Spleen (tissue), 11 donors: ENCODE measurements around the gene PEX26. TPM values are rescaled to one million over a fixed set of nuclear protein-coding genes. Genes with fewer than 3 reads are reported as not detected.
A peak's percentile ranks its signal among the peaks of the same experiment; 100 is the strongest.

ENCODE experiments used
- DNase-seq: peaks from one replicate; pipeline ENCODE4 v3.0.0-alpha.2; 2020
- H3K27ac ChIP-seq, 8 donors: fragments of 200-600 bp; sonication (generic) in 7 of 8; 1 replicate in 4 of 8; 2 replicates in 4 of 8; pipeline versions ENCODE4 v1.5.0 to v1.8.0; 2016 to 2021; ENCODE audit warnings: inconsistent platforms in 4 of 8, mild to moderate bottlenecking in 4 of 8, moderate library complexity in 1 of 8
- H3K27me3 ChIP-seq, 7 donors: fragments of 200-600 bp; sonication (generic) in 6 of 7; replicated peaks in 1 of 7; 1 replicate in 4 of 7; 2 replicates in 3 of 7; pipeline versions ENCODE4 v1.5.0 to v1.8.0; 2016 to 2021; ENCODE audit warnings: inconsistent platforms in 3 of 7, mild to moderate bottlenecking in 1 of 7
- H3K36me3 ChIP-seq, 6 donors: fragments of 200-600 bp; sonication (generic) in 5 of 6; 1 replicate in 4 of 6; 2 replicates in 2 of 6; pipeline versions ENCODE4 v1.5.0 to v1.8.0; 2016 to 2021; ENCODE audit warnings: inconsistent platforms in 2 of 6
- H3K4me1 ChIP-seq, 6 donors: fragments of 200-600 bp; sonication (generic) in 5 of 6; 1 replicate in 3 of 6; 2 replicates in 3 of 6; pipeline versions ENCODE4 v1.5.0 to v1.8.0; 2016 to 2021; ENCODE audit warnings: inconsistent platforms in 3 of 6
- H3K4me3 ChIP-seq, 8 donors: fragments of 200-600 bp; sonication (generic) in 7 of 8; 1 replicate in 4 of 8; 2 replicates in 4 of 8; pipeline versions ENCODE4 v1.5.0 to v1.8.0; 2016 to 2021; ENCODE audit warnings: inconsistent platforms in 4 of 8, mild to moderate bottlenecking in 4 of 8, moderate library complexity in 2 of 8
- H3K9me3 ChIP-seq, 8 donors: fragments of 200-600 bp; sonication (generic) in 7 of 8; 1 replicate in 4 of 8; 2 replicates in 4 of 8; pipeline versions ENCODE4 v1.5.0 to v1.8.0; 2016 to 2021; ENCODE audit warnings: inconsistent platforms in 4 of 8
- CTCF ChIP-seq, 11 experiments: fragments of 200-600 bp in 7 of 11; fragments of 450-650 bp in 4 of 11; sonication (generic) in 4 of 11; IDR thresholded peaks in 8 of 11; conservative IDR thresholded peaks in 3 of 11; 1 replicate in 7 of 11; 2 replicates in 4 of 11; pipeline versions ENCODE4 v1.4.0 to v1.8.0; 2016 to 2021; ENCODE audit warnings: antibody characterized with exemption in 11 of 11, inconsistent platforms in 4 of 11, mild to moderate bottlenecking in 1 of 11
- POLR2A ChIP-seq, 3 donors: fragments of 450-650 bp; IDR thresholded peaks; one replicate each; pipeline ENCODE4 v1.5.1; 2017; ENCODE audit warnings: antibody characterized with exemption in 3 of 3, mild to moderate bottlenecking in 1 of 3
- POLR2AphosphoS5 ChIP-seq, 3 donors: sonication (generic); formaldehyde crosslinking; IDR thresholded peaks; one replicate each; pipeline ENCODE4 v1.5.1; 2017; ENCODE audit warnings: antibody characterized with exemption in 3 of 3
- WGBS, 5 donors: extraction: QIAGEN DNeasy Blood & Tissue Kit in 3 of 5; methylation state at CpG; one replicate each; pipeline versions ENCODE4 v1.1.5 to v1.1.7; 2013 to 2018; 5-methylcytosine and 5-hydroxymethylcytosine counted together
- intact Hi-C: fragments of 100-400 bp; cut with DNase I; formaldehyde crosslinking; loops from one replicate; pipeline ENCODE4 v1.15.0; 2023; ENCODE audit warnings: low total_unique reads
- polyA plus RNA-seq, 3 donors: library from polyadenylated mRNA; stranded (reverse); fragments of 200-250 nt; gene quantifications; one replicate each; pipeline ENCODE4 v1.2.1, GENCODE V29; 2013
- total RNA-seq, 7 donors: library from RNA; depleted of rRNA in 3 of 7; stranded (reverse); fragments of >200 nt in 3 of 7; fragmentation: NEBNext Ultra II Directional in 4 of 7; extraction: Animal tissue kit (Norgen Biotek cat#: 25700) in 4 of 7; gene quantifications; one replicate each; pipeline versions ENCODE4 v1.1.0 to v1.2.1, GENCODE V29; 2016 to 2021
- donor health status: healthy with polysubstance abuse.
- donor health status: DM: no; HTN: no; CAD: no; lungs with moderate emphysema.
- donor health status: DM: no; HTN: no; CAD: no.
- donor health status: Bipolar disorder and iron deficiency.
- donor health status: healthy.
- donor health status: DM: no; HTN: no; CAD: no.
- donor health status: DM: yes; HTN: yes; CAD: no.

Gene PEX26
- total and polyA plus RNA-seq, 10 donors: 5.1 to 41.0 (median 31.9) TPM

DNA sequence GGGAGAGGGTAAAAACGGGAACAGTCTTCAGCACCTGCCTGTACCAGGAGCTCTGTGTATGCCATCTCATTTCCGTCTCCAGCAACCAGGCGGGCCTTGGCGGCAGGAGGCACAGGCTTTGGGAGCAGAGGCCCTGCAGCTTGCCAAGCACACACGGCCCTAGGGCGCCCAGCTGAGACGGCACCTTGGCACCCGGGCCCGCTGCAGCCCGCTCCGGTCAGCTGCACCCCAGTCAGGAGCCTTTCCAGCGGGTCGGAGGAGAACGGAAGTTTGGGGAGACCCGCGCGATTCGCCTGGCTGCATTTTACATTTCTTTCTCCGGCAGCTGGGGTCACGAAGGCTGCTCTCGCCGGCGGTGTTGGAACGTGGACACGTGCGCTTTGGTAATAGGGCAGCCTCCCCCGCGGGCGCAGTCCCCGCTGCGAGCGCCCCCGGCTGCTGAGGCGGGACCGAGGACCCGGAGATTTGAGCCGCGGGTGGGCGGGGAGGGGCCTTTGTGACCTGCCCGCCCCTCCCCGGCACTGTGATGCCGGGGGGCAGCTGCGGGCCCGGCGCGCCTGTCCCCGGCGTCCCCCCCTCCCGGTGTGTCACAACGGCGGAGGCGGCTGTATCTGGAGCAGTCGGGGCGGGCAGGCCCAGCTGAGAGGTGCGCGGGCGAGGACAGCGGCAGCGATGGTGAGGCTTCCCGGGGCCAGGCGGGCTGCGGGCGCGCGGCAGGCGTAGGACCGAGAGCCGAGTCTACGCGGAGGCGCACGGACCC, 32.6 kb downstream of the PEX26 start, which contains the start of gene TUBA8:
TSS of gene TUBA8 (plus strand) at position 616 of the 760 bp plus-strand sequence. CDS start at position 673, 57 bp downstream.
- no peak for TF ChIP-seq POLR2A (IDR thresholded peaks at IDR 0.05)
- TF ChIP-seq CTCF (IDR thresholded peaks at IDR 0.05 in 8 of 11, conservative IDR thresholded peaks at IDR 0.05 in 3 of 11): no peak
- TF ChIP-seq POLR2AphosphoS5 (IDR thresholded peaks at IDR 0.05): peak in 2 of 3 donors; percentile 33 to 40
- Histone ChIP-seq H3K27me3 (peaks cover 2 to 46% (median 15%) of the 10 kb centered on the region in 7 donors), H3K36me3 (no peaks in the 10 kb centered on the region), H3K4me3 (peak within 1 kb of the TSS; percentile 24 to 71 (median 46)), H3K9me3 (peaks cover 0 to 7% (median 0%) of the 10 kb centered on the region in 8 donors), H3K4me1 (peaks cover 17 to 56% (median 41%) of the 10 kb centered on the region in 6 donors), H3K27ac (no peak within 1 kb of the TSS)
- intact Hi-C loops: no loop called here
- DNase-seq: peak; percentile 77
- 1 to 10% (median 1%) methylated on average over 4 to 72 of the region's 72 CpGs for WGBS, 5 donors

GRCh38 chr22:18110954-18111758, 33.4 kb downstream of the PEX26 start:
- H3K9me3 ChIP-seq: peaks cover 0 to 7% (median 0%) of the 10 kb centered on the region in 8 donors
- WGBS, 5 donors: 25 to 35% (median 33%) methylated on average over 34 to 39 of the region's 39 CpGs
- peak; percentile 51 for DNase-seq
- H3K27ac ChIP-seq: no peak overlapping the region
- no peaks in the 10 kb centered on the region for H3K36me3 ChIP-seq
- H3K4me1 ChIP-seq: peaks cover 17 to 63% (median 41%) of the 10 kb centered on the region in 6 donors
- intact Hi-C loops: no loop called here
- peak overlapping the region; percentile 24 to 71 (median 46) for H3K4me3 ChIP-seq
- peaks cover 2 to 46% (median 15%) of the 10 kb centered on the region in 7 donors for H3K27me3 ChIP-seq
- TF ChIP-seq CTCF (IDR thresholded peaks at IDR 0.05 in 8 of 11, conservative IDR thresholded peaks at IDR 0.05 in 3 of 11): no peak
- TF ChIP-seq POLR2AphosphoS5 (IDR thresholded peaks at IDR 0.05): peak in 1 of 3 donors; percentile 7

- TF ChIP-seq CTCF (IDR thresholded peaks at IDR 0.05 in 8 of 11, conservative IDR thresholded peaks at IDR 0.05 in 3 of 11): no peak
- TF ChIP-seq POLR2AphosphoS5 (IDR thresholded peaks at IDR 0.05): no peak
- Histone ChIP-seq H3K27ac (no peak overlapping the region), H3K9me3 (peaks cover 0 to 4% (median 0%) of the 10 kb centered on the region in 8 donors), H3K4me1 (peaks cover 17 to 64% (median 41%) of the 10 kb centered on the region in 6 donors), H3K36me3 (no peaks in the 10 kb centered on the region), H3K4me3 (peak overlapping the region in 1 of 8 donors; percentile 71), H3K27me3 (peaks cover 2 to 46% (median 15%) of the 10 kb centered on the region in 7 donors)
- 77 to 84% (median 80%) methylated on average over 12 of the region's 12 CpGs for WGBS, 5 donors
- intact Hi-C loops: no loop called here
- peak; percentile 56 for DNase-seq
Observed at GRCh38 chr22:18111759-18112330, 34.1 kb downstream of the PEX26 start.
